ENCODE data around the gene GJB3.

GRCh38 chr1:34779962-34780361, 1.1 kb upstream of the GJB3 start:
- TF ChIP-seq EZH2 (IDR thresholded peaks at IDR 0.05; ENCODE audit: borderline replicate concordance, insufficient read depth, low read depth, low read length, poor library complexity, severe bottlenecking) = no peak
- TF ChIP-seq, protein P1, sequence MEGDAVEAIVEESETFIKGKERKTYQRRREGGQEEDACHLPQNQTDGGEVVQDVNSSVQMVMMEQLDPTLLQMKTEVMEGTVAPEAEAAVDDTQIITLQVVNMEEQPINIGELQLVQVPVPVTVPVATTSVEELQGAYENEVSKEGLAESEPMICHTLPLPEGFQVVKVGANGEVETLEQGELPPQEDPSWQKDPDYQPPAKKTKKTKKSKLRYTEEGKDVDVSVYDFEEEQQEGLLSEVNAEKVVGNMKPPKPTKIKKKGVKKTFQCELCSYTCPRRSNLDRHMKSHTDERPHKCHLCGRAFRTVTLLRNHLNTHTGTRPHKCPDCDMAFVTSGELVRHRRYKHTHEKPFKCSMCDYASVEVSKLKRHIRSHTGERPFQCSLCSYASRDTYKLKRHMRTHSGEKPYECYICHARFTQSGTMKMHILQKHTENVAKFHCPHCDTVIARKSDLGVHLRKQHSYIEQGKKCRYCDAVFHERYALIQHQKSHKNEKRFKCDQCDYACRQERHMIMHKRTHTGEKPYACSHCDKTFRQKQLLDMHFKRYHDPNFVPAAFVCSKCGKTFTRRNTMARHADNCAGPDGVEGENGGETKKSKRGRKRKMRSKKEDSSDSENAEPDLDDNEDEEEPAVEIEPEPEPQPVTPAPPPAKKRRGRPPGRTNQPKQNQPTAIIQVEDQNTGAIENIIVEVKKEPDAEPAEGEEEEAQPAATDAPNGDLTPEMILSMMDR (IDR thresholded peaks at IDR 0.05) = no peak
